Neural progenitor cell (in vitro differentiated cells): Measurements from ENCODE around the gene TBC1D14. TPM values are rescaled to one million over a fixed set of nuclear protein-coding genes. Genes with fewer than 3 reads are reported as not detected.

ENCODE experiments used
- DNase-seq: peaks from one replicate; pipeline ENCODE4 v3.0.0-alpha.2; 2016; ENCODE audit warnings: low spot score
- H2AFZ ChIP-seq: fragments of 200-600 bp; sonication (generic); replicated peaks from 2 replicates; pipeline ENCODE4 v1.6.1; 2016; ENCODE audit warnings: antibody characterized with exemption
- H3F3A ChIP-seq: fragments of 200-600 bp; sonication (generic); 2 replicates; pipeline ENCODE4 v1.6.1; 2016; ENCODE audit warnings: antibody characterized with exemption, low read depth
- H3K27ac ChIP-seq: fragments of 200-600 bp; sonication (generic); 2 replicates; pipeline ENCODE4 v1.5.1; 2016; ENCODE audit warnings: mild to moderate bottlenecking
- H3K27me3 ChIP-seq: fragments of 200-600 bp; sonication (generic); 2 replicates; pipeline ENCODE4 v1.6.1; 2016; ENCODE audit warnings: mild to moderate bottlenecking, moderate library complexity
- H3K36me3 ChIP-seq: fragments of 200-600 bp; sonication (generic); 2 replicates; pipeline ENCODE4 v1.5.1; 2016
- H3K4me1 ChIP-seq: fragments of 200-600 bp; sonication (generic); 2 replicates; pipeline ENCODE4 v1.6.1; 2016; ENCODE audit warnings: mixed run types
- H3K4me2 ChIP-seq: fragments of 200-600 bp; sonication (generic); 2 replicates; pipeline ENCODE4 v1.6.1; 2016
- H3K4me3 ChIP-seq: fragments of 200-600 bp; sonication (generic); 2 replicates; pipeline ENCODE4 v1.5.1; 2016
- H3K79me2 ChIP-seq: fragments of 200-600 bp; sonication (generic); 2 replicates; pipeline ENCODE4 v1.6.1; 2016; ENCODE audit warnings: low read depth
- H3K9ac ChIP-seq: fragments of 200-600 bp; sonication (generic); 2 replicates; pipeline ENCODE4 v1.6.1; 2016
- H3K9me3 ChIP-seq: fragments of 200-600 bp; sonication (generic); 2 replicates; pipeline ENCODE4 v1.5.1; 2016; ENCODE audit warnings: low read depth
- H4K20me1 ChIP-seq: fragments of 200-600 bp; sonication (generic); 2 replicates; pipeline ENCODE4 v1.6.1; 2016; ENCODE audit warnings: low read depth
- H3K27ac Mint-ChIP-seq: 3 replicates; pipeline ENCODE4 v1.8.0; 2021; ENCODE audit warnings: mixed read lengths
- H3K27me3 Mint-ChIP-seq: 2 replicates; pipeline ENCODE4 v1.8.0; 2022; ENCODE audit warnings: low read depth, mild to moderate bottlenecking, inconsistent platforms, moderate library complexity, mixed read lengths; ENCODE audit not compliant: insufficient read depth
- H3K36me3 Mint-ChIP-seq: 3 replicates; pipeline ENCODE4 v1.8.0; 2021; ENCODE audit warnings: mixed read lengths
- H3K4me1 Mint-ChIP-seq: 3 replicates; pipeline ENCODE4 v1.8.0; 2021; ENCODE audit warnings: mixed read lengths
- H3K4me3 Mint-ChIP-seq: 3 replicates; pipeline ENCODE4 v1.8.0; 2021; ENCODE audit warnings: mild to moderate bottlenecking, moderate library complexity, mixed read lengths
- H3K9me3 Mint-ChIP-seq: 3 replicates; pipeline ENCODE4 v1.8.0; 2020; ENCODE audit warnings: mixed read lengths
- CTCF ChIP-seq: fragments of 200-600 bp; sonication (generic); IDR thresholded peaks from 2 replicates; pipeline ENCODE4 v1.5.1; 2017; ENCODE audit warnings: antibody characterized with exemption, mild to moderate bottlenecking
- EZH2 ChIP-seq: fragments of 200-600 bp; sonication (generic); IDR thresholded peaks from 2 replicates; pipeline ENCODE4 v1.6.1; 2017; ENCODE audit warnings: antibody characterized with exemption, mild to moderate bottlenecking, moderate library complexity
- EZH2phosphoT487 ChIP-seq: fragments of 200-600 bp; sonication (generic); IDR thresholded peaks from 2 replicates; pipeline ENCODE4 v1.6.1; 2017; ENCODE audit warnings: antibody characterized with exemption
- total RNA-seq: library from RNA; depleted of rRNA; stranded (reverse); fragments of >200 nt; gene quantifications from 2 replicates; pipeline ENCODE4 v1.2.3, GENCODE V29; 2015; ENCODE audit warnings: low replicate concordance

Gene TBC1D14
- total RNA-seq, 1 donor from 2014 or later: 47.9 TPM

GRCh38 chr4:7068883-7069282 is 159.3 kb downstream of the TBC1D14 start:
- H3F3A ChIP-seq: peaks cover 8% of the 10 kb centered on the region
- Mint-ChIP-seq H3K4me1 (peaks cover 26% of the 10 kb centered on the region), H3K36me3 (peaks cover 6% of the 10 kb centered on the region), H3K27ac (no peak overlapping the region), H3K9me3 (no peaks in the 10 kb centered on the region), H3K27me3 (peaks cover 7% of the 10 kb centered on the region), H3K4me3 (peak overlapping the region; percentile 95)
- peak overlapping the region; percentile 65 for H3K4me3 ChIP-seq
- H3K9ac ChIP-seq: no peak overlapping the region
- peak overlapping the region; percentile 86 for H2AFZ ChIP-seq
- TF ChIP-seq CTCF (no peak), EZH2phosphoT487 (no peak), EZH2 (peak; percentile 68)
- H3K9me3 ChIP-seq: no peaks in the 10 kb centered on the region
- H3K4me2 ChIP-seq: peak overlapping the region; percentile 86
- H3K27me3 ChIP-seq: peaks cover 28% of the 10 kb centered on the region
- no peak overlapping the region for H3K27ac ChIP-seq
- H3K4me1 ChIP-seq: peaks cover 10% of the 10 kb centered on the region
- DNase-seq: peak; percentile 75
- H3K36me3 ChIP-seq: no peaks in the 10 kb centered on the region
- peaks cover 26% of the 10 kb centered on the region for H4K20me1 ChIP-seq
- H3K79me2 ChIP-seq: peaks cover 38% of the 10 kb centered on the region

GRCh38 chr4:7070729-7071511 is 161.3 kb downstream of the TBC1D14 start:
- H3K4me2 ChIP-seq: no peak overlapping the region
- no peaks in the 10 kb centered on the region for H3K9me3 Mint-ChIP-seq
- H3K4me3 Mint-ChIP-seq: peak overlapping the region; percentile 66
- no peak overlapping the region for H2AFZ ChIP-seq
- peaks cover 18% of the 10 kb centered on the region for H3K79me2 ChIP-seq
- H3K9ac ChIP-seq: no peak overlapping the region
- peaks cover 6% of the 10 kb centered on the region for H3K27me3 Mint-ChIP-seq
- H3K4me1 ChIP-seq: peaks cover 10% of the 10 kb centered on the region
- no peak overlapping the region for H3K4me3 ChIP-seq
- H3K27me3 ChIP-seq: peaks cover 28% of the 10 kb centered on the region
- peak; percentile 87 for DNase-seq
- H3K27ac Mint-ChIP-seq: no peak overlapping the region
- H3K36me3 ChIP-seq: no peaks in the 10 kb centered on the region
- H3K9me3 ChIP-seq: no peaks in the 10 kb centered on the region
- H3F3A ChIP-seq: peaks cover 8% of the 10 kb centered on the region
- H3K4me1 Mint-ChIP-seq: peaks cover 23% of the 10 kb centered on the region
- peaks cover 15% of the 10 kb centered on the region for H4K20me1 ChIP-seq
- H3K27ac ChIP-seq: no peak overlapping the region
- TF ChIP-seq EZH2 (no peak), CTCF (peak; percentile 99)
- no peaks in the 10 kb centered on the region for H3K36me3 Mint-ChIP-seq

GRCh38 chr4:7073059-7073458 is 163.4 kb downstream of the TBC1D14 start:
- Mint-ChIP-seq H3K4me3 (no peak overlapping the region), H3K36me3 (no peaks in the 10 kb centered on the region), H3K27ac (no peak overlapping the region), H3K9me3 (no peaks in the 10 kb centered on the region), H3K27me3 (peaks cover 8% of the 10 kb centered on the region), H3K4me1 (peaks cover 13% of the 10 kb centered on the region)
- H3K9ac ChIP-seq: no peak overlapping the region
- H3K36me3 ChIP-seq: no peaks in the 10 kb centered on the region
- no peak overlapping the region for H3K4me2 ChIP-seq
- no peaks in the 10 kb centered on the region for H4K20me1 ChIP-seq
- H3K79me2 ChIP-seq: no peaks in the 10 kb centered on the region
- no peak overlapping the region for H3K4me3 ChIP-seq
- no peak overlapping the region for H2AFZ ChIP-seq
- no peak overlapping the region for H3K27ac ChIP-seq
- H3K9me3 ChIP-seq: no peaks in the 10 kb centered on the region
- H3K4me1 ChIP-seq: no peaks in the 10 kb centered on the region
- DNase-seq: no peak
- H3K27me3 ChIP-seq: peaks cover 28% of the 10 kb centered on the region
- TF ChIP-seq EZH2 (no peak), EZH2phosphoT487 (no peak), CTCF (no peak)
- peaks cover 8% of the 10 kb centered on the region for H3F3A ChIP-seq
